ENCODE data around the gene DNAH17. TPM values are rescaled to one million over a fixed set of nuclear protein-coding genes. Genes with fewer than 3 reads are reported as not detected.
A peak's percentile ranks its signal among the peaks of the same experiment; 100 is the strongest.

DNAH17 gene
- total RNA-seq, 1 donor from 2014 or later, result not detected

DNA sequence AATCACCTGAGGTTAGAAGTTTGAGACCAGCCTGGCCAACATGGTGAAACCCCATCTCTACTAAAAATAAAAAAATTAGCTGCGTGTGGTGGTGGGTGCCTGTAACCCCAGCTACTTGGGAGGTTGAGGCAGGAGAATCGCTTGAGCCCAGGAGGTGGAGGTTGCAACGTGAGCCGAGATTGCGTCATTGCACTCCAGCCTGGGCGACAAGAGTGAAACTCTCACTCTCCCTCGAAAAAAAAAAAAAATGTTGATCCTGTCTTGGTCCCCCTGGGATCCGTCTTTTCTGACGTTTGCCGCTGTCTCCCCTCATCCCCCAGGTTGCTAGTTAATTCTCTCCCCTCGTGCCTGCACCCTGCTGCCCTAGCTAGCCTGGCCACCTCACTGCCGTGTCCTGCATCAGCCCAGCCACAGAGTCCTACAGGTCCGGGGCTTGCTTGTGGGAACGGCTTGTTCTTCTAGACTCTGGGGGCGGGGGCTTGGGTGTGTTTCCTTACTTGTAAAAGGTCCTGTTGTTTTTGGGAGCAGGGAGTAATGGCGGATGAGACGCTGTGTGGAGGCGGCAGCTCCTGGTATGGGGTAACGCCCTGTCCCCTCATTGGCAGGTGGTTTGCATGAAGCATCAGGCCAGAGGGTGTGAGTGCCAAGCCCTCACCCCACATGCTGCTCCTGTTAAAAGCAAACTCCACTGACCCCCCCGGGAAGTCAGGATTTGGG lies 154.2 kb downstream of the DNAH17 start:
- Histone ChIP-seq H3F3A (ENCODE audit: low read depth) (peaks cover 18% of the 10 kb centered on the region), H3K27ac (no peak overlapping the region), H3K27me3 (no peaks in the 10 kb centered on the region), H3K9ac (no peak overlapping the region), H3K36me3 (no peaks in the 10 kb centered on the region), H3K79me2 (ENCODE audit: low read depth) (peaks cover 3% of the 10 kb centered on the region), H3K4me2 (no peak overlapping the region), H3K4me1 (no peaks in the 10 kb centered on the region), H3K4me3 (no peak overlapping the region), H4K20me1 (ENCODE audit: low read depth) (peaks cover 7% of the 10 kb centered on the region), H3K9me3 (ENCODE audit: low read depth) (no peaks in the 10 kb centered on the region), H2AFZ (replicated peaks) (no peak overlapping the region)
- H3K27ac Mint-ChIP-seq, result no peak overlapping the region
- no peak for DNase-seq (ENCODE audit: low spot score)
- H3K27me3 Mint-ChIP-seq (ENCODE audit: insufficient read depth, low read depth), result peaks cover 5% of the 10 kb centered on the region
- no peaks in the 10 kb centered on the region for H3K9me3 Mint-ChIP-seq
- TF ChIP-seq, protein P1, sequence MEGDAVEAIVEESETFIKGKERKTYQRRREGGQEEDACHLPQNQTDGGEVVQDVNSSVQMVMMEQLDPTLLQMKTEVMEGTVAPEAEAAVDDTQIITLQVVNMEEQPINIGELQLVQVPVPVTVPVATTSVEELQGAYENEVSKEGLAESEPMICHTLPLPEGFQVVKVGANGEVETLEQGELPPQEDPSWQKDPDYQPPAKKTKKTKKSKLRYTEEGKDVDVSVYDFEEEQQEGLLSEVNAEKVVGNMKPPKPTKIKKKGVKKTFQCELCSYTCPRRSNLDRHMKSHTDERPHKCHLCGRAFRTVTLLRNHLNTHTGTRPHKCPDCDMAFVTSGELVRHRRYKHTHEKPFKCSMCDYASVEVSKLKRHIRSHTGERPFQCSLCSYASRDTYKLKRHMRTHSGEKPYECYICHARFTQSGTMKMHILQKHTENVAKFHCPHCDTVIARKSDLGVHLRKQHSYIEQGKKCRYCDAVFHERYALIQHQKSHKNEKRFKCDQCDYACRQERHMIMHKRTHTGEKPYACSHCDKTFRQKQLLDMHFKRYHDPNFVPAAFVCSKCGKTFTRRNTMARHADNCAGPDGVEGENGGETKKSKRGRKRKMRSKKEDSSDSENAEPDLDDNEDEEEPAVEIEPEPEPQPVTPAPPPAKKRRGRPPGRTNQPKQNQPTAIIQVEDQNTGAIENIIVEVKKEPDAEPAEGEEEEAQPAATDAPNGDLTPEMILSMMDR (IDR thresholded peaks at IDR 0.05), result no peak
- TF ChIP-seq EZH2 (IDR thresholded peaks at IDR 0.05) (no peak), EZH2phosphoT487 (IDR thresholded peaks at IDR 0.05) (no peak)
- H3K36me3 Mint-ChIP-seq, result peaks cover 13% of the 10 kb centered on the region
- no peaks in the 10 kb centered on the region for H3K4me1 Mint-ChIP-seq
- no peak overlapping the region for H3K4me3 Mint-ChIP-seq

DNA sequence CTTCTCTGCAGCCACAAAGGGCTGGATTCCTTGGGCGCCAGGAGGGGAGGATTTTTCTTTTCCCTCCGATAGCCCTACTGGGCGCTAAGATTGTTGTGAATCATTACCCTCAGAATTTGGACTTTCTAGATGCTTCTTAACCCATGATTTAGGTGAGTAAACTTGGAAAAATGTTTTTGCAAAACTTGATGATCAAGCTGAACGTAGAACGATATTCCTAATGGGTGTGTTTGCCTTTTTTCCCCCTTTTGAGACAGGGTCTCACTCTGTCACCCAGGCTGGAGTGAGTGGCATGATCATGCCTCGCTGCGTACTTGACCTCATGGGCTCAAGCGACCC lies 155.0 kb downstream of the DNAH17 start:
- no peaks in the 10 kb centered on the region for H3K4me1 ChIP-seq
- Mint-ChIP-seq H3K4me1 (no peaks in the 10 kb centered on the region), H3K27ac (no peak overlapping the region), H3K4me3 (no peak overlapping the region), H3K27me3 (ENCODE audit: insufficient read depth, low read depth) (peaks cover 5% of the 10 kb centered on the region), H3K9me3 (no peaks in the 10 kb centered on the region), H3K36me3 (peaks cover 13% of the 10 kb centered on the region)
- H3K9me3 ChIP-seq (ENCODE audit: low read depth), result no peaks in the 10 kb centered on the region
- DNase-seq (ENCODE audit: low spot score), result no peak
- H3F3A ChIP-seq (ENCODE audit: low read depth), result peaks cover 18% of the 10 kb centered on the region
- no peak overlapping the region for H3K4me3 ChIP-seq
- no peaks in the 10 kb centered on the region for H3K27me3 ChIP-seq
- H3K9ac ChIP-seq, result no peak overlapping the region
- H2AFZ ChIP-seq (replicated peaks), result no peak overlapping the region
- TF ChIP-seq EZH2 (IDR thresholded peaks at IDR 0.05) (no peak), EZH2phosphoT487 (IDR thresholded peaks at IDR 0.05) (no peak)
- TF ChIP-seq, protein P1 (IDR thresholded peaks at IDR 0.05), result no peak
- no peaks in the 10 kb centered on the region for H3K36me3 ChIP-seq
- peaks cover 3% of the 10 kb centered on the region for H3K79me2 ChIP-seq (ENCODE audit: low read depth)
- peaks cover 7% of the 10 kb centered on the region for H4K20me1 ChIP-seq (ENCODE audit: low read depth)
- H3K4me2 ChIP-seq, result no peak overlapping the region
- H3K27ac ChIP-seq, result no peak overlapping the region

DNA sequence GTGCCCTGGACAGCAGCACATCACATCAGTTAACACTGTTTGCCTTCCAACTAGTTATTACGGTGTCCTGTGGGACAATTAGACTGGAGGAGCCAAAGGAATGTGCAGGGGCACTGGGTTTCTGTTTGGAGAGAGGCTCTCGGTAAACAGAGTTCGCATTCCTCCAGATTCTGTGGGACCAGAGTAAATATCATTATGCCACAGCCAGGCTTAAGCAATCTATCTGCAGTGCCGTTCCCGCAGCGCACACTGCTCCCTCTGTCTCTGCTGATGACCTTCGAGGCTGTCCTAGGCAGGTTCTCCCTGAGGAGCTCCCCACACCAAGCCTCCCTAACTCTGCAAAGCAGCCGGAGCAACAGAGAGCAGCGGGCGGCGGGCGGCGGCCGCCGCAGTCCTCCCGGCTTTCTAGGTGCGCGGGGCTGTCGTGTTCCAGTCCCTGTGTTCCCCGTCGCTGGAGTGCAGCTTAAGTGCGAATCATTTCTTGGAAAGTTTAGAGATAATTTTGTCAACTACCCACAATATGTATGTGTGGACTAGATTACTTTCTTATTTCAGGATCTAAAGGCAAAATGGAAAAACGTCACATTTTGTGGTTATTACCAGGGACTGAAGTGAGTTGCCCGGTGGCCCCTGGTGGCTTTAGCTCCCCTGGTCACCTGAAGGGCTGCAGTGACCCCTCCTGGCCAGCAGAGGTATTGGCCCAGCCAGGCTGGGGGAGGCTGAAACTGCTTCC lies 155.5 kb downstream of the DNAH17 start:
- H3K9me3 ChIP-seq (ENCODE audit: low read depth), result no peaks in the 10 kb centered on the region
- Mint-ChIP-seq H3K4me3 (no peak overlapping the region), H3K27me3 (ENCODE audit: insufficient read depth, low read depth) (peaks cover 5% of the 10 kb centered on the region), H3K9me3 (no peaks in the 10 kb centered on the region), H3K27ac (no peak overlapping the region), H3K4me1 (no peaks in the 10 kb centered on the region), H3K36me3 (peaks cover 16% of the 10 kb centered on the region)
- H3K79me2 ChIP-seq (ENCODE audit: low read depth), result peaks cover 3% of the 10 kb centered on the region
- H4K20me1 ChIP-seq (ENCODE audit: low read depth), result peaks cover 7% of the 10 kb centered on the region
- TF ChIP-seq EZH2 (IDR thresholded peaks at IDR 0.05) (no peak), EZH2phosphoT487 (IDR thresholded peaks at IDR 0.05) (no peak)
- TF ChIP-seq, protein P1 (IDR thresholded peaks at IDR 0.05), result peak; percentile 98
- no peak overlapping the region for H3K4me2 ChIP-seq
- no peak overlapping the region for H3K9ac ChIP-seq
- no peaks in the 10 kb centered on the region for H3K27me3 ChIP-seq
- H2AFZ ChIP-seq (replicated peaks), result no peak overlapping the region
- H3F3A ChIP-seq (ENCODE audit: low read depth), result peaks cover 18% of the 10 kb centered on the region
- no peak overlapping the region for H3K4me3 ChIP-seq
- peak; percentile 88 for DNase-seq (ENCODE audit: low spot score)
- H3K27ac ChIP-seq, result peak overlapping the region; percentile 81
- H3K4me1 ChIP-seq, result no peaks in the 10 kb centered on the region
- H3K36me3 ChIP-seq, result no peaks in the 10 kb centered on the region
